Measurements from ENCODE around the gene ARHGAP25.

The ARHGAP25 gene

GRCh38 chr2:68813596-68813995 lies 79.0 kb downstream of the ARHGAP25 start:
- H3K27ac Mint-ChIP-seq, result peak overlapping the region in 2 of 3 experiments; percentile 26 to 55
- no peaks in the 10 kb centered on the region for H3K36me3 Mint-ChIP-seq (ENCODE audit: low read depth)
- no peak overlapping the region for H3K4me3 Mint-ChIP-seq
- no peak for TF ChIP-seq CTCF (IDR thresholded peaks at IDR 0.05; ENCODE audit: unreplicated experiment in 3 of 3)
- H3K27me3 Mint-ChIP-seq (ENCODE audit: low read depth), result peaks cover 8% of the 10 kb centered on the region
- no peaks in the 10 kb centered on the region for H3K9me3 Mint-ChIP-seq
- peaks cover 32% of the 10 kb centered on the region for H3K4me1 Mint-ChIP-seq

GRCh38 chr2:68817306-68817705 lies 82.7 kb downstream of the ARHGAP25 start:
- TF ChIP-seq CTCF (IDR thresholded peaks at IDR 0.05; ENCODE audit: unreplicated experiment in 3 of 3), result no peak
- Mint-ChIP-seq H3K4me1 (peaks cover 31% of the 10 kb centered on the region), H3K36me3 (ENCODE audit: low read depth) (no peaks in the 10 kb centered on the region), H3K27me3 (ENCODE audit: low read depth) (peaks cover 8% of the 10 kb centered on the region), H3K27ac (no peak overlapping the region), H3K9me3 (no peaks in the 10 kb centered on the region), H3K4me3 (no peak overlapping the region)

GRCh38 chr2:68819556-68819955 lies 84.9 kb downstream of the ARHGAP25 start:
- Mint-ChIP-seq H3K4me1 (peaks cover 15% of the 10 kb centered on the region), H3K9me3 (no peaks in the 10 kb centered on the region), H3K4me3 (no peak overlapping the region), H3K27me3 (ENCODE audit: low read depth) (peaks cover 8% of the 10 kb centered on the region), H3K36me3 (ENCODE audit: low read depth) (peaks cover 4% of the 10 kb centered on the region), H3K27ac (peak overlapping the region in 1 of 3 experiments; percentile 61)
- TF ChIP-seq CTCF (IDR thresholded peaks at IDR 0.05; ENCODE audit: unreplicated experiment in 3 of 3), result no peak

GRCh38 chr2:68822207-68822872 lies 87.7 kb downstream of the ARHGAP25 start:
- no peak for TF ChIP-seq CTCF (IDR thresholded peaks at IDR 0.05; ENCODE audit: unreplicated experiment in 3 of 3)
- peaks cover 15% of the 10 kb centered on the region for H3K4me1 Mint-ChIP-seq
- peaks cover 12% of the 10 kb centered on the region for H3K27me3 Mint-ChIP-seq (ENCODE audit: low read depth)
- peaks cover 4% of the 10 kb centered on the region for H3K36me3 Mint-ChIP-seq (ENCODE audit: low read depth)
- H3K27ac Mint-ChIP-seq, result no peak overlapping the region
- no peaks in the 10 kb centered on the region for H3K9me3 Mint-ChIP-seq
- no peak overlapping the region for H3K4me3 Mint-ChIP-seq

- Mint-ChIP-seq H3K27me3 (ENCODE audit: low read depth) (peaks cover 8% of the 10 kb centered on the region), H3K36me3 (ENCODE audit: low read depth) (peaks cover 4% of the 10 kb centered on the region), H3K27ac (no peak overlapping the region), H3K9me3 (no peaks in the 10 kb centered on the region), H3K4me1 (peaks cover 32% of the 10 kb centered on the region), H3K4me3 (no peak overlapping the region)
- no peak for TF ChIP-seq CTCF (IDR thresholded peaks at IDR 0.05; ENCODE audit: unreplicated experiment in 3 of 3)
Observed at GRCh38 chr2:68824831-68825230, 90.2 kb downstream of the ARHGAP25 start.

- Mint-ChIP-seq H3K27me3 (ENCODE audit: low read depth) (peaks cover 8% of the 10 kb centered on the region), H3K4me1 (peaks cover 26% of the 10 kb centered on the region), H3K4me3 (no peak overlapping the region), H3K27ac (no peak overlapping the region), H3K36me3 (ENCODE audit: low read depth) (peaks cover 4% of the 10 kb centered on the region), H3K9me3 (no peaks in the 10 kb centered on the region)
- no peak for TF ChIP-seq CTCF (IDR thresholded peaks at IDR 0.05; ENCODE audit: unreplicated experiment in 3 of 3)
Observed at GRCh38 chr2:68825866-68826265, 91.3 kb downstream of the ARHGAP25 start.
